ENCODE measurements around the gene PRKN. TPM values are rescaled to one million over a fixed set of nuclear protein-coding genes. Genes with fewer than 3 reads are reported as not detected.

Gene PRKN
- total and polyA plus RNA-seq, 2 experiments from 2014 or later = 11.7 to 28.1 TPM

GRCh38 chr6:161547617-161548016 lies 1179.9 kb downstream of the PRKN start:
- Histone ChIP-seq H3K9me3 (ENCODE audit: low read depth) (no peaks in the 10 kb centered on the region), H3K27me3 (no peaks in the 10 kb centered on the region), H3K36me3 (no peaks in the 10 kb centered on the region), H3K4me1 (ENCODE audit: low read depth) (no peaks in the 10 kb centered on the region), H3K27ac (no peak overlapping the region), H3K4me3 (no peak overlapping the region)
- no peak for DNase-seq (ENCODE audit: low read depth in 1 of 2, low spot score in 1 of 2)
- no peak for TF ChIP-seq CTCF (IDR thresholded peaks at IDR 0.05; ENCODE audit: low read depth, low read length)

GRCh38 chr6:161546632-161547031 lies 1180.9 kb downstream of the PRKN start:
- H3K4me3 ChIP-seq = no peak overlapping the region

GRCh38 chr6:161545741-161546140 lies 1181.8 kb downstream of the PRKN start:
- no peak overlapping the region for H3K27ac ChIP-seq
- H3K27me3 ChIP-seq = no peaks in the 10 kb centered on the region
- no peak for DNase-seq (ENCODE audit: low read depth in 1 of 2, low spot score in 1 of 2)
- H3K4me3 ChIP-seq = no peak overlapping the region
- no peak for TF ChIP-seq CTCF (IDR thresholded peaks at IDR 0.05; ENCODE audit: low read depth, low read length)
- H3K36me3 ChIP-seq = no peaks in the 10 kb centered on the region
- H3K4me1 ChIP-seq (ENCODE audit: low read depth) = no peaks in the 10 kb centered on the region
- H3K9me3 ChIP-seq (ENCODE audit: low read depth) = no peaks in the 10 kb centered on the region

More at GRCh38 chr6:161546632-161547031, 1180.9 kb downstream of the PRKN start:
- Histone ChIP-seq H3K9me3 (ENCODE audit: low read depth) (no peaks in the 10 kb centered on the region), H3K4me1 (ENCODE audit: low read depth) (no peaks in the 10 kb centered on the region), H3K27me3 (no peaks in the 10 kb centered on the region), H3K36me3 (no peaks in the 10 kb centered on the region), H3K27ac (no peak overlapping the region)
- TF ChIP-seq CTCF (IDR thresholded peaks at IDR 0.05; ENCODE audit: low read depth, low read length) = no peak
- no peak for DNase-seq (ENCODE audit: low read depth in 1 of 2, low spot score in 1 of 2)

GRCh38 chr6:161544801-161545480 lies 1182.6 kb downstream of the PRKN start:
- no peaks in the 10 kb centered on the region for H3K4me1 ChIP-seq (ENCODE audit: low read depth)
- H3K4me3 ChIP-seq = no peak overlapping the region
- no peak for TF ChIP-seq CTCF (IDR thresholded peaks at IDR 0.05; ENCODE audit: low read depth, low read length)
- no peaks in the 10 kb centered on the region for H3K27me3 ChIP-seq
- no peak for DNase-seq (ENCODE audit: low read depth in 1 of 2, low spot score in 1 of 2)
- no peaks in the 10 kb centered on the region for H3K9me3 ChIP-seq (ENCODE audit: low read depth)
- no peak overlapping the region for H3K27ac ChIP-seq
- H3K36me3 ChIP-seq = no peaks in the 10 kb centered on the region

GRCh38 chr6:161543684-161544309 lies 1183.8 kb downstream of the PRKN start:
- H3K4me3 ChIP-seq = no peak overlapping the region
- DNase-seq (ENCODE audit: low read depth in 1 of 2, low spot score in 1 of 2) = no peak
- no peak for TF ChIP-seq CTCF (IDR thresholded peaks at IDR 0.05; ENCODE audit: low read depth, low read length)
- no peaks in the 10 kb centered on the region for H3K4me1 ChIP-seq (ENCODE audit: low read depth)
- H3K36me3 ChIP-seq = no peaks in the 10 kb centered on the region
- H3K27ac ChIP-seq = no peak overlapping the region
- no peaks in the 10 kb centered on the region for H3K27me3 ChIP-seq
- H3K9me3 ChIP-seq (ENCODE audit: low read depth) = no peaks in the 10 kb centered on the region
